Subcutaneous abdominal adipose tissue (tissue), 5 donors: ENCODE data around the gene DPP6.

Experiments
- H3K27ac ChIP-seq: one replicate; pipeline ENCODE4 v1.7.0; 2013; ENCODE audit warnings: low read depth, mild to moderate bottlenecking, inconsistent platforms, low read length, moderate library complexity
- H3K27me3 ChIP-seq, 5 donors: one replicate each; pipeline ENCODE4 v1.7.0; 2013; ENCODE audit warnings: low read length in 5 of 5, inconsistent platforms in 1 of 5; ENCODE audit not compliant: control insufficient read depth in 5 of 5, insufficient read depth in 4 of 5
- H3K36me3 ChIP-seq, 5 donors: one replicate each; pipeline ENCODE4 v1.7.0; 2013; ENCODE audit warnings: low read length in 5 of 5; ENCODE audit not compliant: control insufficient read depth in 5 of 5, insufficient read depth in 5 of 5
- H3K4me1 ChIP-seq, 5 donors: one replicate each; pipeline ENCODE4 v1.7.0; 2013; ENCODE audit warnings: low read length in 5 of 5, mild to moderate bottlenecking in 3 of 5, moderate library complexity in 1 of 5; ENCODE audit not compliant: control insufficient read depth in 5 of 5, insufficient read depth in 5 of 5
- H3K4me3 ChIP-seq, 5 donors: one replicate each; pipeline ENCODE4 v1.7.0; 2013; ENCODE audit warnings: low read length in 5 of 5, low read depth in 1 of 5
- H3K9ac ChIP-seq, 5 donors: one replicate each; pipeline ENCODE4 v1.7.0; 2013; ENCODE audit warnings: low read length in 5 of 5, mild to moderate bottlenecking in 4 of 5, moderate library complexity in 3 of 5
- H3K9me3 ChIP-seq, 5 donors: one replicate each; pipeline ENCODE4 v1.7.0; 2013; ENCODE audit warnings: low read length in 5 of 5; ENCODE audit not compliant: control insufficient read depth in 5 of 5
- donor health status: healthy.
- donor health status: healthy.
- donor health status: healthy.
- donor health status: healthy.
- donor health status: healthy.

DPP6 gene

GRCh38 chr7:154684666-154685563 lies 632.7 kb downstream of the DPP6 start:
- H3K9me3 ChIP-seq: no peaks in the 10 kb centered on the region
- H3K9ac ChIP-seq: no peak overlapping the region
- H3K27me3 ChIP-seq: no peaks in the 10 kb centered on the region
- H3K4me1 ChIP-seq: peaks cover 0 to 4% (median 3%) of the 10 kb centered on the region in 5 donors
- no peak overlapping the region for H3K4me3 ChIP-seq
- no peak overlapping the region for H3K27ac ChIP-seq
- H3K36me3 ChIP-seq: no peaks in the 10 kb centered on the region

GRCh38 chr7:154685564-154685901 lies 633.3 kb downstream of the DPP6 start:
- Histone ChIP-seq H3K36me3 (no peaks in the 10 kb centered on the region), H3K4me1 (peaks cover 0 to 4% (median 3%) of the 10 kb centered on the region in 5 donors), H3K27me3 (no peaks in the 10 kb centered on the region), H3K27ac (no peak overlapping the region), H3K9me3 (no peaks in the 10 kb centered on the region), H3K4me3 (no peak overlapping the region), H3K9ac (no peak overlapping the region)

GRCh38 chr7:154686305-154686704 lies 634.1 kb downstream of the DPP6 start:
- H3K4me3 ChIP-seq: no peak overlapping the region
- H3K9me3 ChIP-seq: no peaks in the 10 kb centered on the region
- no peak overlapping the region for H3K27ac ChIP-seq
- no peak overlapping the region for H3K9ac ChIP-seq
- no peaks in the 10 kb centered on the region for H3K36me3 ChIP-seq
- H3K4me1 ChIP-seq: peaks cover 0 to 4% (median 3%) of the 10 kb centered on the region in 5 donors
- no peaks in the 10 kb centered on the region for H3K27me3 ChIP-seq

GRCh38 chr7:154688952-154689351 lies 636.8 kb downstream of the DPP6 start:
- Histone ChIP-seq H3K36me3 (no peaks in the 10 kb centered on the region), H3K27me3 (no peaks in the 10 kb centered on the region), H3K9me3 (no peaks in the 10 kb centered on the region), H3K27ac (no peak overlapping the region), H3K4me3 (no peak overlapping the region), H3K4me1 (peaks cover 0 to 4% (median 3%) of the 10 kb centered on the region in 5 donors), H3K9ac (no peak overlapping the region)

GRCh38 chr7:154690411-154690810 lies 638.2 kb downstream of the DPP6 start:
- H3K9me3 ChIP-seq: no peaks in the 10 kb centered on the region
- H3K9ac ChIP-seq: no peak overlapping the region
- no peaks in the 10 kb centered on the region for H3K4me1 ChIP-seq
- H3K36me3 ChIP-seq: no peaks in the 10 kb centered on the region
- no peaks in the 10 kb centered on the region for H3K27me3 ChIP-seq
- H3K4me3 ChIP-seq: no peak overlapping the region
- no peak overlapping the region for H3K27ac ChIP-seq

GRCh38 chr7:154693661-154694060 lies 641.5 kb downstream of the DPP6 start:
- no peak overlapping the region for H3K27ac ChIP-seq

GRCh38 chr7:154695836-154696235 lies 643.6 kb downstream of the DPP6 start:
- Histone ChIP-seq H3K4me3 (no peak overlapping the region), H3K4me1 (no peaks in the 10 kb centered on the region), H3K9ac (no peak overlapping the region), H3K27me3 (peaks cover 0 to 2% (median 0%) of the 10 kb centered on the region in 5 donors), H3K27ac (no peak overlapping the region), H3K9me3 (no peaks in the 10 kb centered on the region), H3K36me3 (no peaks in the 10 kb centered on the region)

More at GRCh38 chr7:154693661-154694060, 641.5 kb downstream of the DPP6 start:
- H3K4me3 ChIP-seq: no peak overlapping the region
- peaks cover 0 to 2% (median 0%) of the 10 kb centered on the region in 5 donors for H3K27me3 ChIP-seq
- no peak overlapping the region for H3K9ac ChIP-seq
- no peaks in the 10 kb centered on the region for H3K9me3 ChIP-seq
- no peaks in the 10 kb centered on the region for H3K36me3 ChIP-seq
- no peaks in the 10 kb centered on the region for H3K4me1 ChIP-seq

GRCh38 chr7:154696556-154696955 lies 644.4 kb downstream of the DPP6 start:
- Histone ChIP-seq H3K36me3 (no peaks in the 10 kb centered on the region), H3K27me3 (peaks cover 0 to 2% (median 0%) of the 10 kb centered on the region in 5 donors), H3K4me3 (no peak overlapping the region), H3K9ac (no peak overlapping the region), H3K4me1 (no peaks in the 10 kb centered on the region), H3K9me3 (no peaks in the 10 kb centered on the region), H3K27ac (no peak overlapping the region)

- H3K27ac ChIP-seq: no peak overlapping the region
- no peaks in the 10 kb centered on the region for H3K4me1 ChIP-seq
- no peak overlapping the region for H3K4me3 ChIP-seq
- peaks cover 0 to 2% (median 0%) of the 10 kb centered on the region in 5 donors for H3K27me3 ChIP-seq
- H3K9ac ChIP-seq: no peak overlapping the region
- H3K36me3 ChIP-seq: no peaks in the 10 kb centered on the region
- H3K9me3 ChIP-seq: no peaks in the 10 kb centered on the region
These were observed 646.6 kb downstream of the DPP6 start for GRCh38 chr7:154698726-154699291.

- no peaks in the 10 kb centered on the region for H3K4me1 ChIP-seq
- no peak overlapping the region for H3K4me3 ChIP-seq
- H3K27ac ChIP-seq: no peak overlapping the region
- no peak overlapping the region for H3K9ac ChIP-seq
- no peaks in the 10 kb centered on the region for H3K9me3 ChIP-seq
- no peaks in the 10 kb centered on the region for H3K36me3 ChIP-seq
- peaks cover 0 to 2% (median 0%) of the 10 kb centered on the region in 5 donors for H3K27me3 ChIP-seq
These were observed 647.2 kb downstream of the DPP6 start for GRCh38 chr7:154699417-154699816.
